IMR-90 (cell line): ENCODE results near the gene AFAP1L2. TPM values are rescaled to one million over a fixed set of nuclear protein-coding genes. Genes with fewer than 3 reads are reported as not detected.

Experiments
- ATAC-seq: fragments of 200-7000 bp; cut with Tn5 transposase; 2 replicates; pipeline ENCODE4 v1.9.1; 2020; ENCODE audit warnings: low read depth, mild to moderate bottlenecking, moderate library complexity
- BruUV-seq: library from RNA; stranded (reverse); fragments of 400-500 nt; replicated peaks from 2 replicates; lab custom pipeline; 2021; lab: Mats Ljungman, UMichigan
- CTCF ChIA-PET: fragments of 300-600 bp; formaldehyde crosslinking; extraction: SDS; loops from one replicate; lab custom pipeline; 2021; ENCODE audit warnings: antibody characterized with exemption; lab: Yijun Ruan, JAX
- POLR2A ChIA-PET: fragments of 300-600 bp; sonication (Branson Sonifier 250); formaldehyde crosslinking; loops from one replicate; lab custom pipeline; 2022; ENCODE audit warnings: antibody characterized with exemption; ENCODE audit not compliant: unreplicated experiment; lab: Charles Lee
- DNase-seq: peaks from one replicate; pipeline ENCODE4 v3.0.0; 2013
- H2AFZ ChIP-seq: replicated peaks from 2 replicates; pipeline ENCODE3; 2013; ENCODE audit warnings: low read length, mild to moderate bottlenecking; ENCODE audit not compliant: poor library complexity
- H2AK5ac ChIP-seq: 2 replicates; pipeline ENCODE4 v1.6.1; 2013; ENCODE audit warnings: low read depth, low read length, inconsistent platforms
- H2AK9ac ChIP-seq: replicated peaks from 2 replicates; pipeline ENCODE3; 2013; ENCODE audit warnings: mild to moderate bottlenecking, low read depth, low read length, moderate library complexity; ENCODE audit not compliant: poor library complexity
- H2BK120ac ChIP-seq: 2 replicates; pipeline ENCODE4 v1.6.1; 2013; ENCODE audit warnings: low read depth, low read length, inconsistent platforms
- H2BK15ac ChIP-seq: 3 replicates; pipeline ENCODE4 v1.6.1; 2013; ENCODE audit warnings: low read depth, low read length, inconsistent platforms
- H2BK20ac ChIP-seq: 2 replicates; pipeline ENCODE4 v1.6.1; 2013; ENCODE audit warnings: low read depth, mild to moderate bottlenecking, inconsistent platforms, low read length, moderate library complexity
- H2BK5ac ChIP-seq: 2 replicates; pipeline ENCODE4 v1.6.1; 2013; ENCODE audit warnings: mild to moderate bottlenecking, low read depth, low read length, inconsistent platforms; ENCODE audit not compliant: poor library complexity, severe bottlenecking
- H3K14ac ChIP-seq: replicated peaks from 2 replicates; pipeline ENCODE4 v1.6.1; 2013; ENCODE audit warnings: low read depth, low read length, inconsistent platforms
- H3K18ac ChIP-seq: 2 replicates; pipeline ENCODE4 v1.6.1; 2013; ENCODE audit warnings: low read depth, low read length, control low read depth
- H3K23ac ChIP-seq: 2 replicates; pipeline ENCODE4 v1.6.1; 2013; ENCODE audit warnings: low read depth, low read length, inconsistent platforms
- H3K27ac ChIP-seq: 2 replicates; pipeline ENCODE4 v1.5.1; 2013; ENCODE audit warnings: mild to moderate bottlenecking, control low read depth, low read length; ENCODE audit not compliant: insufficient read depth
- H3K27me3 ChIP-seq: 2 replicates; pipeline ENCODE4 v1.6.1; 2013; ENCODE audit warnings: low read length; ENCODE audit not compliant: control insufficient read depth, insufficient read depth
- H3K36me3 ChIP-seq: 2 replicates; pipeline ENCODE4 v1.6.1; 2013; ENCODE audit warnings: low read length, mixed read lengths; ENCODE audit not compliant: control insufficient read depth, insufficient read depth
- H3K4ac ChIP-seq: 2 replicates; pipeline ENCODE4 v1.6.1; 2013; ENCODE audit warnings: low read depth, low read length, inconsistent platforms
- H3K4me1 ChIP-seq: 2 replicates; pipeline ENCODE4 v1.6.1; 2013; ENCODE audit warnings: low read length, mixed read lengths; ENCODE audit not compliant: control insufficient read depth, insufficient read depth
- H3K4me2 ChIP-seq: 2 replicates; pipeline ENCODE4 v1.6.1; 2013; ENCODE audit warnings: low read depth, mild to moderate bottlenecking, control low read depth, low read length, moderate library complexity
- H3K4me3 ChIP-seq: 2 replicates; pipeline ENCODE4 v1.5.1; 2013; ENCODE audit warnings: low read depth, mild to moderate bottlenecking, control low read depth, low read length, moderate library complexity; ENCODE audit not compliant: insufficient read depth
- H3K56ac ChIP-seq: 2 replicates; pipeline ENCODE4 v1.6.1; 2013; ENCODE audit warnings: low read length, inconsistent platforms; ENCODE audit not compliant: insufficient read depth; ENCODE audit errors: extremely low read depth
- H3K79me1 ChIP-seq, 2 experiments: 2 replicates each; pipeline ENCODE4 v1.6.1; 2013; ENCODE audit warnings: low read length in 2 of 2, inconsistent platforms in 1 of 2, low read depth in 1 of 2
- H3K9ac ChIP-seq: 2 replicates; pipeline ENCODE4 v1.6.1; 2013; ENCODE audit warnings: low read depth, low read length, control low read depth
- H3K9me1 ChIP-seq: 2 replicates; pipeline ENCODE4 v1.6.1; 2013; ENCODE audit warnings: low read length, inconsistent platforms; ENCODE audit not compliant: insufficient read depth
- H3K9me3 ChIP-seq: 2 replicates; pipeline ENCODE4 v1.6.1; 2013; ENCODE audit warnings: low read length; ENCODE audit not compliant: control insufficient read depth, insufficient read depth
- H4K20me1 ChIP-seq: 2 replicates; pipeline ENCODE4 v1.6.1; 2013; ENCODE audit warnings: low read length, inconsistent platforms; ENCODE audit not compliant: insufficient read depth
- H4K5ac ChIP-seq: 2 replicates; pipeline ENCODE4 v1.6.1; 2013; ENCODE audit warnings: mild to moderate bottlenecking, low read depth, low read length, control low read depth
- H4K8ac ChIP-seq, 2 experiments: 2 replicates each; pipeline ENCODE4 v1.6.1; 2013; ENCODE audit warnings: low read depth in 2 of 2, low read length in 2 of 2, control low read depth in 1 of 2, inconsistent platforms in 1 of 2
- H4K91ac ChIP-seq: 2 replicates; pipeline ENCODE4 v1.6.1; 2013; ENCODE audit warnings: low read depth, low read length, inconsistent platforms; ENCODE audit not compliant: insufficient read depth
- MAFK ChIP-seq: IDR thresholded peaks from 2 replicates; pipeline ENCODE4 v1.6.1; 2012; ENCODE audit warnings: low read depth, low read length, improper control_type of control experiment
- NFE2L2 ChIP-seq: fragments of 150-350 bp; IDR thresholded peaks from 2 replicates; pipeline ENCODE4 v1.6.1; 2016; ENCODE audit warnings: low read depth, mild to moderate bottlenecking, low read length
- POLR2A ChIP-seq: IDR thresholded peaks from 2 replicates; pipeline ENCODE4 v1.6.1; 2012; ENCODE audit warnings: mild to moderate bottlenecking, low read depth, low read length
- SMC3 ChIP-seq: fragments of 150-350 bp; IDR thresholded peaks from 2 replicates; pipeline ENCODE4 v1.6.1; 2016; ENCODE audit warnings: low read depth, mild to moderate bottlenecking, antibody characterized with exemption, low read length, moderate library complexity
- WGBS, 2 experiments: methylation state at CpG; one replicate each; pipeline versions ENCODE4 v1.1.5 to v1.1.7; 2013; ENCODE audit warnings: missing lambda C conversion rate in 2 of 2; ENCODE audit not compliant: insufficient read length in 1 of 2; ENCODE audit errors: extremely low coverage in 2 of 2; 5-methylcytosine and 5-hydroxymethylcytosine counted together
- dilution Hi-C: fragments of 300-500 bp; cut with HindIII; formaldehyde crosslinking; loops from one replicate; pipeline ENCODE4 v1.14.3; 2018; ENCODE audit warnings: low sequenced_read_pairs; ENCODE audit not compliant: unreplicated experiment
- in situ Hi-C: fragments of 300-500 bp; cut with MboI; formaldehyde crosslinking; loops from 3 replicates; pipeline ENCODE4 v1.14.3; 2019; ENCODE audit warnings: low sequenced_read_pairs, inconsistent platforms, mixed read lengths
- intact Hi-C: fragments of 100-400 bp; cut with micrococcal nuclease; formaldehyde crosslinking; loops from 2 replicates; pipeline ENCODE4 v1.10.0; 2022
- polyA plus RNA-seq, 3 experiments: library from polyadenylated mRNA; depleted of rRNA; stranded (reverse); fragments of >200 nt; gene quantifications; 2 replicates each; pipeline ENCODE4 v1.2.3, GENCODE V29; 2012; ENCODE audit warnings: low replicate concordance in 1 of 3
- total RNA-seq: library from RNA; depleted of rRNA; stranded (reverse); fragments of >200 nt; gene quantifications from 2 replicates; pipeline ENCODE4 v1.2.3, GENCODE V29; 2012

AFAP1L2 gene
- total and polyA plus RNA-seq, 2 of the 4 experiments (the other 2 are of a cell fraction) = under 0.01 to 0.10 TPM

DNA sequence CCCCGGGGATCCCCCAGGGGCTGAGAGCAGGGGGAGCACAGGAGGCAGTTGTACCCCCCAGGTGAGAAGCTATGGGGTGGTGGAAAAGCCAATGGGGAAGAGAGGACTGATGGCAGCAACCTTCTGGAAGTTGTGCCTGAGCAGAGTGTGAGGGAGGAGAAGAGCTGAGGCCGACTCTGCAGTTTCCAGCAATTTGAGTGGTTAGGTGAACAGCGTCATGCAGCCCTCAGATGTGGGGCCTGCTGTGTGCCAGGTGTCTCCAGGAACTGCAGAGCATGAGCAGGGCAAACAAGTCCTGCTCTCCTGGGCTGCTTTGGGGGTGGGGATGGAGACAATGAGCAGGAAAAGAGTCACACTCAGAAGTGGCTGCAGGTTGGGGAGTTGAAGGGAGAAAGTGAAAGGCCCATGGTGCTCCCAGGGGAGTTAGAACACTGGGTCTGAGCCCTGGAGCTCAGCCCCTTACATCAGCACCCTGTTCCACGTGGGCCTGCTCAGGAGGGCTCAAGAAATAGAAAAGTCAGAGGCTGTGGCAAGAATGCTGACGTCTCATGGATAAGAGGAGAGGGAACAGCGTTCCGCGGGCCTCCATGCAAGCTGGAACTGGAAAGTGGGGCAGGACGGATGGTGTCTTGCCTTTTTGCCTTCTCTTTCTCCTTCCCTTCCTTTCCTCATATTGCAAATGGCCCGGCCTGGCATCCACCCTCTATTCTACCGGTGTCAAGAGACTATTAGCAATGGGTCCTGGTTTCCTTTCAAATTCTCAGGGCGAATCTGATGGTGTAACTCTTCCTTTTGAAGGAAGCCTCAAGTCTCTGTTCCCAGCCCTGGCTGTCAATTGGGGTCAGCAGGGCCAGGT, 4.0 kb upstream of the AFAP1L2 start:
- DNase-seq = no peak
- Histone ChIP-seq H2AK5ac (no peak overlapping the region), H4K91ac (no peak overlapping the region), H3K9me1 (no peaks in the 10 kb centered on the region), H3K9me3 (no peaks in the 10 kb centered on the region), H3K27ac (no peak overlapping the region), H3K79me1 (no peaks in the 10 kb centered on the region), H3K4me1 (no peaks in the 10 kb centered on the region), H2AFZ (no peak overlapping the region), H2BK20ac (no peak overlapping the region), H4K8ac (no peak overlapping the region), H4K5ac (no peak overlapping the region), H3K4me3 (no peak overlapping the region), H3K56ac (no peak overlapping the region), H2BK15ac (no peak overlapping the region), H2BK5ac (no peak overlapping the region), H3K4ac (no peak overlapping the region), H4K20me1 (no peaks in the 10 kb centered on the region), H3K14ac (no peak overlapping the region), H2AK9ac (no peak overlapping the region), H3K18ac (no peak overlapping the region), H3K36me3 (no peaks in the 10 kb centered on the region), H3K9ac (no peak overlapping the region), H3K4me2 (no peak overlapping the region), H2BK120ac (no peak overlapping the region), H3K23ac (no peak overlapping the region), H3K27me3 (peaks cover 48% of the 10 kb centered on the region)
- intact Hi-C loops (no loop called here), dilution Hi-C loops (no loop called here), in situ Hi-C loops (no loop called here)
- 85% methylated on average over 4 of the region's 12 CpGs; no CpG with 5 or more reads in 1 of the 2 experiments for WGBS, 2 experiments
- TF ChIP-seq NFE2L2 = no peak
- TF ChIP-seq SMC3 = no peak
- TF ChIP-seq MAFK = no peak
- no peak for TF ChIP-seq POLR2A
- ChIA-PET POLR2A (no interaction called here), CTCF (no interaction called here)
- BruUV-seq = no TSS peak
- no peak for ATAC-seq
